Measurements from ENCODE around the gene SEMA7A.

DNA sequence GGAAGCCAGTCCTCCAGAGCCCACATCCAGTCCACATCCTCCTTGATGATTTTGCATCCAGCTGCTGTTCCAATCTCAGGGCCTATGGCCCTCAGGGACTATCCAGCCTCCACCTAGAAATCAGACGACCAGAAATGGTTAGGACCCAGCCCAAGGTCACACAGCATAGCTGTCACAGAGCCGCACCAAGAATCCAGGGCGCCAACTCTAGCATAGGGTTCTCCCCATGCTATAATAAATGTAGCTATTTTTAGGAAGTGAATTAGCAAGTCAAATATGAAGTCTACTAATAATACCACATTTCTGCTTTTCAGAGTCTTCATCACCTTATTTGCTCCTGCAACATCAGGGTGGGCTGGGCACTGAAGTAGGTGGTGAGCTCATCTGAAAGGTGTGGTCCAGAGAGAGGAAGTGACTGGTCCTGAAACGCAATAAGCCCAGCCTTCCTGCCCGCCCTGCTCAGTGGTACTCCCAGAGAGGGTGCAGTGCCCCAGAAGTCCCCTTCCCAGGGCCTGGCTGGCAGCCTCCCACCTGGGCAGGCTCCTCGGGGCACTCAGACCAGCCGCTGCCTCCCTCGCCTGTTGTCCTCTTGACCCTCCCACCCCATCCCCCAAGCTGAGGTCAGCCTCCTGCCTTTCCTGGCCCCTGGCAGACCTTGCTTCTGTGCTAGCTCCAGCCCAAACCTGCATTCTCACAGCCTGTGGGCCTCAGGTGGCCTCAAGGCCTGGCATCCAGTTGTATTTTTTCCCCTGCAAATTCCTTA, 48.7 kb downstream of the SEMA7A start:
- no peak for TF ChIP-seq GATA3 (IDR thresholded peaks at IDR 0.05; ENCODE audit: low read depth, low read length)
- TF ChIP-seq GATA2 (IDR thresholded peaks at IDR 0.05; ENCODE audit: low read depth, low read length), result no peak
